ENCODE data around the gene ARIH1. TPM values are rescaled to one million over a fixed set of nuclear protein-coding genes. Genes with fewer than 3 reads are reported as not detected.

The ARIH1 gene
- 38.1 and 162 TPM in 2 replicates for total RNA-seq (ENCODE audit: low replicate concordance)

DNA sequence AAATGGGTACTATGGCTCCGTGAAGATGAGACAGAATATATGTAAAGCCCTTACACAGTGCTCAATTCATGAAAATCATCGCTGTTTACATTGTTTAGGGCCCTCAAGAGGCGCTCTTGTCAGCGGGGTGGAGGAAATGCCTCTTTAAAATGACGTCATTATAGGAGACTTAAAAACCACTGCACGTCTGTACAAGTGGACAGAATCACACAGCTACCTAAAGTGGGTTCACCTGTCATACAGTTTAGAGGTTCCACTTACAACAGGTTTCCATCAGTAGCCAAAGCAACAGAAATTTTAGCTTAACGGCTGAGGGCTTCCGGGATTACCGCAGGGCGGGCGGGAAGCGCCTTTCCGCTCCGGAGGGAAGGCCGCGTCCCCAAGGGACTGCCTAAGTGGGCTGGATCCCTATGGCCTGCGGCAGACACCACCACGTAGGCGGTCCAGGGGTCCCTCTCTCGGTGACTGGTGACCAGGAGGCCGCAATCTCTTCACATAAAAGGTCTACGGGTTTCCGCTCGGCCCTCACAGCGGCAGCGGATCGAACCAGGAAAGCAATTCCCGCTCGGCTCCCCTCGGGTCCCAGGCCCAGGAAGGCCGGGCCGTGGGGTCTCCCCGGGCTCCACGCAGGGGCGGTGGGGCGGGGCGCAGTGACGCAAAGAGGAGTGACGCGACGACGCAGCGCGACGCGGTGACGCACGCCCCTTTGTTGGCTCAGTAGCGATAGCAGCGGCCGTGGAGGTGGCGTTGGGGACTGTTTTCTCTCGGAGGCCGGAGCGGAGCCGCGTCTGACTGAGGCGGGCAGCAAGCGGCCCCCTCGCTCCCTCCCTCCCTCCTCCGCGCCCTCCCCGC, at the start of gene ARIH1:
TSS of gene ARIH1 (plus strand) at position 717 of the 852 bp plus-strand sequence. CDS start 310 bp downstream, outside the sequence.

Other genes starting within 250 kb of the ARIH1 start
- 1,418 and 2,202 TPM in 2 replicates for gene PKM, start 243.1 kb upstream of the ARIH1 start, total RNA-seq (ENCODE audit: low replicate concordance)
- gene PARP6, start 201.8 kb upstream of the ARIH1 start, total RNA-seq (ENCODE audit: low replicate concordance): 10.3 and 20.0 TPM in 2 replicates
- gene CELF6, start 154.2 kb upstream of the ARIH1 start, total RNA-seq (ENCODE audit: low replicate concordance): 0.15 and 0.35 TPM in 2 replicates
- gene HEXA, start 98.3 kb upstream of the ARIH1 start, total RNA-seq (ENCODE audit: low replicate concordance): 58.2 and 59.8 TPM in 2 replicates
- not detected in 2 replicates for gene TMEM202, start 76.0 kb upstream of the ARIH1 start, total RNA-seq (ENCODE audit: low replicate concordance)
- gene GOLGA6B, start 180.4 kb downstream of the ARIH1 start, total RNA-seq (ENCODE audit: low replicate concordance): not detected in 2 replicates
- gene HIGD2B, start 211.9 kb downstream of the ARIH1 start, total RNA-seq (ENCODE audit: low replicate concordance): not detected in 2 replicates
- gene BBS4, start 211.9 kb downstream of the ARIH1 start, total RNA-seq (ENCODE audit: low replicate concordance): 15.6 and 15.7 TPM in 2 replicates